Esophagus muscularis mucosa (tissue), 4 donors: ENCODE measurements around the gene GSTCD.

ENCODE experiments used
- CTCF ChIP-seq, 3 experiments: fragments of 200-600 bp in 2 of 3; fragments of 450-650 bp in 1 of 3; sonication (generic) in 2 of 3; IDR thresholded peaks; one replicate each; pipeline ENCODE4 v1.5.1; 2017 to 2019; ENCODE audit warnings: antibody characterized with exemption in 3 of 3, mild to moderate bottlenecking in 2 of 3, moderate library complexity in 1 of 3
- EP300 ChIP-seq: sonication (generic); formaldehyde crosslinking; IDR thresholded peaks from one replicate; pipeline ENCODE4 v1.6.1; 2017; ENCODE audit warnings: antibody characterized with exemption
- POLR2A ChIP-seq: fragments of 450-650 bp; IDR thresholded peaks from one replicate; pipeline ENCODE4 v1.6.1; 2017; ENCODE audit warnings: antibody characterized with exemption, moderate library complexity, mild to moderate bottlenecking, low read depth

GRCh38 chr4:105785792-105786191, 77.2 kb downstream of the GSTCD start:
- no peak for TF ChIP-seq EP300
- TF ChIP-seq CTCF (IDR thresholded peaks at IDR 0.05) = no peak
- no peak for TF ChIP-seq POLR2A
